Measurements from ENCODE around the gene GCGR. TPM values are rescaled to one million over a fixed set of nuclear protein-coding genes. Genes with fewer than 3 reads are reported as not detected.
A peak's percentile ranks its signal among the peaks of the same experiment; 100 is the strongest.

The GCGR gene
- total and polyA plus RNA-seq, 2 of the 13 experiments (the other 11 are each of a cell fraction or from before 2014, with no cell fraction given): 0.04 to 0.13 TPM

- TF ChIP-seq TMF1 (CRISPR knock-in tag; IDR thresholded peaks at IDR 0.05; ENCODE audit: low read depth) (no peak), SP4 (CRISPR knock-in tag; IDR thresholded peaks at IDR 0.05) (no peak), TSC22D2 (CRISPR knock-in tag; IDR thresholded peaks at IDR 0.05; ENCODE audit: borderline replicate concordance) (no peak), CTCF (CRISPR knock-in tag; IDR thresholded peaks at IDR 0.05) (peak; percentile 36), MATR3 (CRISPR knock-in tag; IDR thresholded peaks at IDR 0.05) (no peak), ZNF382 (CRISPR knock-in tag; IDR thresholded peaks at IDR 0.05; ENCODE audit: borderline replicate concordance) (no peak), NFIB (CRISPR knock-in tag; IDR thresholded peaks at IDR 0.05; ENCODE audit: borderline replicate concordance) (no peak), ZNF766 (CRISPR knock-in tag; IDR thresholded peaks at IDR 0.05; ENCODE audit: borderline replicate concordance) (no peak), ZNF605 (CRISPR knock-in tag; IDR thresholded peaks at IDR 0.05) (no peak), PPARG (CRISPR knock-in tag; conservative IDR thresholded peaks at IDR 0.05) (no peak), ZNF891 (CRISPR knock-in tag; IDR thresholded peaks at IDR 0.05) (no peak), DPF2 (CRISPR knock-in tag; IDR thresholded peaks at IDR 0.05; ENCODE audit: borderline replicate concordance, low read depth) (0 out of 2 replicates have a peak, but pooled peaks have one; percentile 43), MLX (CRISPR knock-in tag; IDR thresholded peaks at IDR 0.05) (no peak), ZNF225 (CRISPR knock-in tag; IDR thresholded peaks at IDR 0.05) (no peak), ZNF20 (CRISPR knock-in tag; IDR thresholded peaks at IDR 0.05) (no peak), MXD1 (CRISPR knock-in tag; IDR thresholded peaks at IDR 0.05) (0 out of 2 replicates have a peak, but pooled peaks have one; percentile 18), ZNF484 (CRISPR knock-in tag; IDR thresholded peaks at IDR 0.05; ENCODE audit: borderline replicate concordance, low read depth) (no peak), THAP8 (CRISPR knock-in tag; IDR thresholded peaks at IDR 0.05; ENCODE audit: borderline replicate concordance) (no peak), YEATS4 (CRISPR knock-in tag; IDR thresholded peaks at IDR 0.05; ENCODE audit: borderline replicate concordance) (no peak; the same call in 1 of the 2 replicates), ATF3 (CRISPR knock-in tag; IDR thresholded peaks at IDR 0.05) (no peak), NFIC (IDR thresholded peaks at IDR 0.05; ENCODE audit: low read length) (no peak), MTA3 (CRISPR knock-in tag; IDR thresholded peaks at IDR 0.05) (no peak), NR0B2 (CRISPR knock-in tag; IDR thresholded peaks at IDR 0.05) (no peak; the same call in 1 of the 2 replicates), ZNF34 (CRISPR knock-in tag; IDR thresholded peaks at IDR 0.05; ENCODE audit: borderline replicate concordance) (no peak)
Measured at GRCh38 chr17:81831957-81832607, 28.1 kb downstream of the GCGR start (continued).

Measured in HepG2 (cell line).